OCI-LY7 (cell line): ENCODE data around the gene ZNF407. TPM values are rescaled to one million over a fixed set of nuclear protein-coding genes. Genes with fewer than 3 reads are reported as not detected.

Experiments
- BruUV-seq: library from RNA; stranded (reverse); fragments of 400-500 nt; replicated peaks from 2 replicates; lab custom pipeline; 2021; lab: Mats Ljungman, UMichigan
- CTCF ChIA-PET: fragments of 300-600 bp; sonication (Branson Sonifier 250); formaldehyde crosslinking; loops from one replicate; lab custom pipeline; 2022; ENCODE audit warnings: antibody characterized with exemption; ENCODE audit not compliant: unreplicated experiment; lab: Charles Lee
- POLR2A ChIA-PET: fragments of 300-600 bp; sonication (Branson Sonifier 250); formaldehyde crosslinking; loops from one replicate; lab custom pipeline; 2022; ENCODE audit warnings: antibody characterized with exemption; lab: Charles Lee
- DNase-seq: peaks from one replicate; pipeline ENCODE4 v3.0.0-alpha.2; 2015; ENCODE audit warnings: low spot score
- H2AFZ ChIP-seq: fragments of 200-600 bp; sonication (generic), shearing (Covaris generic); 2 replicates; pipeline ENCODE4 v1.6.1; 2014; ENCODE audit warnings: mild to moderate bottlenecking, antibody characterized with exemption, low read length, moderate library complexity
- H3K27ac ChIP-seq: fragments of 200-600 bp; sonication (generic); 2 replicates; pipeline ENCODE4 v1.5.1; 2014; ENCODE audit warnings: mixed run types, low read depth, mild to moderate bottlenecking, moderate library complexity, low read length, inconsistent platforms; ENCODE audit not compliant: poor library complexity, severe bottlenecking
- H3K36me3 ChIP-seq: fragments of 200-600 bp; sonication (generic); 2 replicates; pipeline ENCODE4 v1.6.1; 2014; ENCODE audit warnings: mild to moderate bottlenecking, antibody characterized with exemption, low read length, moderate library complexity, mixed read lengths; ENCODE audit not compliant: insufficient read depth
- H3K4me1 ChIP-seq: fragments of 200-600 bp; sonication (generic); 2 replicates; pipeline ENCODE4 v1.5.1; 2014; ENCODE audit warnings: mild to moderate bottlenecking, low read length; ENCODE audit not compliant: insufficient read depth, poor library complexity, severe bottlenecking
- H3K4me2 ChIP-seq: fragments of 200-600 bp; sonication (generic); 2 replicates; pipeline ENCODE4 v1.6.1; 2014; ENCODE audit warnings: mild to moderate bottlenecking, low read length
- H3K4me3 ChIP-seq: fragments of 200-600 bp; sonication (generic); 2 replicates; pipeline ENCODE4 v1.5.1; 2014; ENCODE audit warnings: mild to moderate bottlenecking, low read depth, low read length; ENCODE audit not compliant: poor library complexity, severe bottlenecking
- H3K79me2 ChIP-seq: fragments of 200-600 bp; sonication (generic); 2 replicates; pipeline ENCODE4 v1.6.1; 2016; ENCODE audit warnings: low read depth, mild to moderate bottlenecking, low read length, moderate library complexity, mixed read lengths; ENCODE audit not compliant: insufficient read depth
- H3K9me2 ChIP-seq: fragments of 200-600 bp; sonication (generic); 2 replicates; pipeline ENCODE4 v1.6.1; 2016; ENCODE audit warnings: mild to moderate bottlenecking, low read length, mixed read lengths; ENCODE audit not compliant: insufficient read depth
- H3K9me3 ChIP-seq: fragments of 200-600 bp; sonication (generic); 2 replicates; pipeline ENCODE4 v1.6.1; 2014; ENCODE audit warnings: mild to moderate bottlenecking, mixed run types, low read length, mixed read lengths
- H4K20me1 ChIP-seq: fragments of 200-600 bp; sonication (generic); 2 replicates; pipeline ENCODE4 v1.6.1; 2014; ENCODE audit warnings: mild to moderate bottlenecking, antibody characterized with exemption, low read length, moderate library complexity, mixed read lengths; ENCODE audit not compliant: insufficient read depth
- CTCF ChIP-seq: fragments of 200-600 bp; sonication (generic); conservative IDR thresholded peaks from 2 replicates; pipeline ENCODE4 v1.5.1; 2014; ENCODE audit warnings: mild to moderate bottlenecking, antibody characterized with exemption, low read length, moderate library complexity, mixed read lengths
- EZH2phosphoT487 ChIP-seq: fragments of 200-600 bp; sonication (generic); IDR thresholded peaks from 2 replicates; pipeline ENCODE4 v1.6.1; 2018; ENCODE audit warnings: low read depth, borderline replicate concordance, mild to moderate bottlenecking, mixed run types, antibody characterized with exemption, low read length, moderate library complexity, mixed read lengths
- intact Hi-C: fragments of 100-400 bp; cut with micrococcal nuclease; formaldehyde crosslinking; loops from one replicate; pipeline ENCODE4 v1.10.0; 2022; ENCODE audit not compliant: unreplicated experiment
- total RNA-seq, 2 experiments: library from RNA; depleted of rRNA in 1 of 2; stranded (reverse); fragments of >200 nt in 1 of 2; shearing (Covaris generic) in 1 of 2; gene quantifications; 2 replicates each; pipeline ENCODE4 v1.2.3, GENCODE V29; 2014 to 2022

Gene ZNF407
- total RNA-seq, 2 experiments from 2014 or later: 8.9 to 11.9 TPM

GRCh38 chr18:75107931-75108276, 510.2 kb downstream of the ZNF407 start:
- POLR2A ChIA-PET: no interaction called here
- no peak for DNase-seq

GRCh38 chr18:75108579-75109318, 511.1 kb downstream of the ZNF407 start:
- Histone ChIP-seq H3K4me2 (no peak overlapping the region), H3K9me3 (no peaks in the 10 kb centered on the region), H3K4me1 (no peaks in the 10 kb centered on the region), H4K20me1 (no peaks in the 10 kb centered on the region), H3K36me3 (no peaks in the 10 kb centered on the region), H3K9me2 (no peaks in the 10 kb centered on the region), H2AFZ (no peak overlapping the region), H3K4me3 (no peak overlapping the region), H3K27ac (no peak overlapping the region), H3K79me2 (no peaks in the 10 kb centered on the region)
- intact Hi-C loops: no loop called here
- POLR2A ChIA-PET: no interaction called here
- DNase-seq: no peak
- BruUV-seq: no TSS peak
- TF ChIP-seq EZH2phosphoT487 (no peak), CTCF (no peak)
- CTCF ChIA-PET: no interaction called here

More at GRCh38 chr18:75107931-75108276, 510.2 kb downstream of the ZNF407 start:
- H3K36me3 ChIP-seq: no peaks in the 10 kb centered on the region
- H3K4me2 ChIP-seq: no peak overlapping the region
- CTCF ChIA-PET: no interaction called here
- H3K4me3 ChIP-seq: no peak overlapping the region
- no peaks in the 10 kb centered on the region for H3K4me1 ChIP-seq
- H3K79me2 ChIP-seq: no peaks in the 10 kb centered on the region
- H3K9me2 ChIP-seq: no peaks in the 10 kb centered on the region
- TF ChIP-seq CTCF (no peak), EZH2phosphoT487 (no peak)
- intact Hi-C loops: no loop called here
- BruUV-seq: no TSS peak
- no peaks in the 10 kb centered on the region for H3K9me3 ChIP-seq
- no peak overlapping the region for H3K27ac ChIP-seq
- H2AFZ ChIP-seq: no peak overlapping the region
- H4K20me1 ChIP-seq: no peaks in the 10 kb centered on the region

- Histone ChIP-seq H2AFZ (no peak overlapping the region), H3K36me3 (no peaks in the 10 kb centered on the region), H4K20me1 (no peaks in the 10 kb centered on the region), H3K27ac (no peak overlapping the region), H3K79me2 (no peaks in the 10 kb centered on the region), H3K4me3 (no peak overlapping the region), H3K9me2 (no peaks in the 10 kb centered on the region), H3K4me2 (no peak overlapping the region), H3K4me1 (no peaks in the 10 kb centered on the region), H3K9me3 (no peaks in the 10 kb centered on the region)
- BruUV-seq: no TSS peak
- intact Hi-C loops: no loop called here
- no peak for DNase-seq
- ChIA-PET CTCF (no interaction called here), POLR2A (no interaction called here)
- TF ChIP-seq EZH2phosphoT487 (no peak), CTCF (no peak)
Measured at GRCh38 chr18:75109319-75109691, 511.6 kb downstream of the ZNF407 start.
